Neural cell (in vitro differentiated cells): Measurements from ENCODE around the gene PHF2. TPM values are rescaled to one million over a fixed set of nuclear protein-coding genes. Genes with fewer than 3 reads are reported as not detected.

Experiments
- H2AFZ ChIP-seq: fragments of 200-600, 300-800 bp; sonication (generic), shearing (Covaris generic); 2 replicates; pipeline ENCODE4 v1.6.0; 2014; ENCODE audit warnings: low read depth, mild to moderate bottlenecking, antibody characterized with exemption, low read length, moderate library complexity
- H3F3A ChIP-seq: fragments of 200-600 bp; shearing (Covaris generic); 2 replicates; pipeline ENCODE4 v1.6.1; 2016; ENCODE audit warnings: mild to moderate bottlenecking, moderate library complexity, mixed read lengths, antibody characterized with exemption, low read length; ENCODE audit not compliant: insufficient read depth, poor library complexity, severe bottlenecking
- H3K27ac ChIP-seq: fragments of 200-600, 300-800 bp; sonication (generic), shearing (Covaris generic); 2 replicates; pipeline ENCODE4 v1.5.1; 2014; ENCODE audit warnings: mild to moderate bottlenecking, low read length, moderate library complexity
- H3K27me3 ChIP-seq: fragments of 300-800, 200-600 bp; sonication (generic), shearing (Covaris generic); 2 replicates; pipeline ENCODE4 v1.6.0; 2014; ENCODE audit warnings: mild to moderate bottlenecking, low read depth, low read length, moderate library complexity; ENCODE audit not compliant: insufficient read depth
- H3K36me3 ChIP-seq: fragments of 300-800, 200-600 bp; sonication (generic), shearing (Covaris generic); 2 replicates; pipeline ENCODE4 v1.5.1; 2014; ENCODE audit warnings: mild to moderate bottlenecking, antibody characterized with exemption, low read length, moderate library complexity; ENCODE audit not compliant: insufficient read depth
- H3K4me2 ChIP-seq: fragments of 300-800, 200-600 bp; sonication (generic), shearing (Covaris generic); 2 replicates; pipeline ENCODE4 v1.6.0; 2014; ENCODE audit warnings: mild to moderate bottlenecking, low read length
- H3K4me3 ChIP-seq: fragments of 300-800, 200-600 bp; sonication (generic), shearing (Covaris generic); 2 replicates; pipeline ENCODE4 v1.5.1; 2014; ENCODE audit warnings: mild to moderate bottlenecking, low read length, moderate library complexity
- H3K79me2 ChIP-seq: fragments of 200-600 bp; shearing (Covaris generic); replicated peaks from 2 replicates; pipeline ENCODE4 v1.6.0; 2014; ENCODE audit warnings: mild to moderate bottlenecking, low read length, moderate library complexity; ENCODE audit not compliant: insufficient read depth
- H3K9ac ChIP-seq: fragments of 300-800, 200-600 bp; sonication (generic), shearing (Covaris generic); 2 replicates; pipeline ENCODE4 v1.6.1; 2016; ENCODE audit warnings: mild to moderate bottlenecking, low read length, mixed read lengths
- H3K9me2 ChIP-seq: fragments of 200-600 bp; shearing (Covaris generic); 2 replicates; pipeline ENCODE4 v1.6.1; 2016; ENCODE audit warnings: mild to moderate bottlenecking, low read length, mixed read lengths; ENCODE audit not compliant: insufficient read depth
- H3K9me3 ChIP-seq: fragments of 200-600, 300-800 bp; sonication (generic), shearing (Covaris generic); 2 replicates; pipeline ENCODE4 v1.6.1; 2016; ENCODE audit warnings: mild to moderate bottlenecking, mixed run types, low read length, moderate library complexity, mixed read lengths
- H4K20me1 ChIP-seq: fragments of 200-600 bp; shearing (Covaris generic); 2 replicates; pipeline ENCODE4 v1.6.1; 2016; ENCODE audit warnings: mild to moderate bottlenecking, mixed run types; ENCODE audit not compliant: insufficient read depth
- CTCF ChIP-seq: fragments of 450-650 bp; IDR thresholded peaks from 2 replicates; pipeline ENCODE4 v1.5.1; 2014; ENCODE audit warnings: antibody characterized with exemption, mild to moderate bottlenecking, moderate library complexity; ENCODE audit not compliant: poor library complexity, severe bottlenecking
- EP300 ChIP-seq: fragments of 450-650 bp; conservative IDR thresholded peaks from 2 replicates; pipeline ENCODE4 v1.6.1; 2014; ENCODE audit warnings: antibody characterized with exemption, mild to moderate bottlenecking, moderate library complexity; ENCODE audit not compliant: poor library complexity, severe bottlenecking
- EZH2 ChIP-seq: fragments of 200-600, 300-800 bp; shearing (Covaris generic), sonication (generic); IDR thresholded peaks from 2 replicates; pipeline ENCODE4 v1.6.1; 2014; ENCODE audit warnings: antibody characterized with exemption, low read length, borderline replicate concordance, mild to moderate bottlenecking; ENCODE audit not compliant: insufficient read depth, poor library complexity, severe bottlenecking
- MXI1 ChIP-seq: fragments of 450-650 bp; conservative IDR thresholded peaks from 2 replicates; pipeline ENCODE4 v1.6.1; 2014; ENCODE audit warnings: antibody characterized with exemption, mild to moderate bottlenecking; ENCODE audit not compliant: poor library complexity, severe bottlenecking
- POLR2AphosphoS5 ChIP-seq: IDR thresholded peaks from 2 replicates; pipeline ENCODE4 v1.6.1; 2012
- RAD21 ChIP-seq: fragments of 450-650 bp; conservative IDR thresholded peaks from 2 replicates; pipeline ENCODE4 v1.6.1; 2014; ENCODE audit warnings: antibody characterized with exemption, mild to moderate bottlenecking, moderate library complexity
- REST ChIP-seq: IDR thresholded peaks from 2 replicates; pipeline ENCODE4 v1.6.1; 2012; ENCODE audit warnings: borderline replicate concordance
- SMC3 ChIP-seq: fragments of 450-650 bp; conservative IDR thresholded peaks from 2 replicates; pipeline ENCODE4 v1.6.1; 2014; ENCODE audit warnings: antibody characterized with exemption, mild to moderate bottlenecking, moderate library complexity; ENCODE audit not compliant: poor library complexity
- TAF1 ChIP-seq: IDR thresholded peaks from 2 replicates; pipeline ENCODE4 v1.6.1; 2012; ENCODE audit warnings: low read depth
- polyA plus RNA-seq: library from polyadenylated mRNA; depleted of rRNA; stranded (reverse); fragments of >200 nt; gene quantifications from 2 replicates; pipeline ENCODE4 v1.2.3, GENCODE V29; 2014

The PHF2 gene
- polyA plus RNA-seq, 1 donor from 2014 or later = 42.4 TPM

- Histone ChIP-seq H3K9me3 (peaks cover 3% of the 10 kb centered on the region), H3K4me3 (no peak overlapping the region), H3K9ac (no peak overlapping the region), H3K9me2 (no peaks in the 10 kb centered on the region), H3F3A (no peaks in the 10 kb centered on the region), H3K4me2 (no peak overlapping the region), H3K79me2 (peaks cover 30% of the 10 kb centered on the region), H3K27ac (no peak overlapping the region), H4K20me1 (no peaks in the 10 kb centered on the region), H3K27me3 (no peaks in the 10 kb centered on the region), H3K36me3 (no peaks in the 10 kb centered on the region), H2AFZ (no peak overlapping the region)
- no peak for TF ChIP-seq MXI1
- no peak for TF ChIP-seq POLR2AphosphoS5
- TF ChIP-seq EZH2 = no peak
- TF ChIP-seq SMC3 = no peak
- TF ChIP-seq CTCF = no peak
- no peak for TF ChIP-seq TAF1
- TF ChIP-seq RAD21 = no peak
- TF ChIP-seq EP300 = no peak
- TF ChIP-seq REST = no peak
Observed at GRCh38 chr9:93614830-93615468, 38.6 kb downstream of the PHF2 start.

GRCh38 chr9:93616044-93616443 lies 39.7 kb downstream of the PHF2 start:
- Histone ChIP-seq H3K9me3 (no peaks in the 10 kb centered on the region), H3K4me2 (no peak overlapping the region), H3K36me3 (no peaks in the 10 kb centered on the region), H3K9me2 (no peaks in the 10 kb centered on the region), H3K27me3 (no peaks in the 10 kb centered on the region), H3K4me3 (no peak overlapping the region), H3F3A (no peaks in the 10 kb centered on the region), H3K27ac (no peak overlapping the region), H3K79me2 (peaks cover 21% of the 10 kb centered on the region), H4K20me1 (no peaks in the 10 kb centered on the region), H3K9ac (no peak overlapping the region), H2AFZ (no peak overlapping the region)
- TF ChIP-seq TAF1 (no peak), EZH2 (no peak), CTCF (no peak), MXI1 (no peak), SMC3 (no peak), EP300 (no peak), RAD21 (no peak), REST (no peak), POLR2AphosphoS5 (no peak)
